Mammary epithelial cell (primary cell): Measurements from ENCODE around the gene GPR75.

Source experiments
- EZH2 ChIP-seq: IDR thresholded peaks from 2 replicates; pipeline ENCODE4 v1.6.1; 2012; ENCODE audit warnings: low read length, inconsistent platforms, borderline replicate concordance
- TF ChIP-seq, protein P1 (sequence below), 2 donors: IDR thresholded peaks in 1 of 2; conservative IDR thresholded peaks in 1 of 2; 2 replicates each; pipeline ENCODE4 v1.5.1; 2011 to 2012; ENCODE audit warnings: inconsistent platforms in 2 of 2, low read length in 2 of 2, mild to moderate bottlenecking in 2 of 2, control low read depth in 1 of 2, low read depth in 1 of 2; ENCODE audit not compliant: insufficient read depth in 1 of 2; ENCODE audit errors: extremely low read depth in 1 of 2

- no peak for TF ChIP-seq EZH2
- TF ChIP-seq, protein P1, sequence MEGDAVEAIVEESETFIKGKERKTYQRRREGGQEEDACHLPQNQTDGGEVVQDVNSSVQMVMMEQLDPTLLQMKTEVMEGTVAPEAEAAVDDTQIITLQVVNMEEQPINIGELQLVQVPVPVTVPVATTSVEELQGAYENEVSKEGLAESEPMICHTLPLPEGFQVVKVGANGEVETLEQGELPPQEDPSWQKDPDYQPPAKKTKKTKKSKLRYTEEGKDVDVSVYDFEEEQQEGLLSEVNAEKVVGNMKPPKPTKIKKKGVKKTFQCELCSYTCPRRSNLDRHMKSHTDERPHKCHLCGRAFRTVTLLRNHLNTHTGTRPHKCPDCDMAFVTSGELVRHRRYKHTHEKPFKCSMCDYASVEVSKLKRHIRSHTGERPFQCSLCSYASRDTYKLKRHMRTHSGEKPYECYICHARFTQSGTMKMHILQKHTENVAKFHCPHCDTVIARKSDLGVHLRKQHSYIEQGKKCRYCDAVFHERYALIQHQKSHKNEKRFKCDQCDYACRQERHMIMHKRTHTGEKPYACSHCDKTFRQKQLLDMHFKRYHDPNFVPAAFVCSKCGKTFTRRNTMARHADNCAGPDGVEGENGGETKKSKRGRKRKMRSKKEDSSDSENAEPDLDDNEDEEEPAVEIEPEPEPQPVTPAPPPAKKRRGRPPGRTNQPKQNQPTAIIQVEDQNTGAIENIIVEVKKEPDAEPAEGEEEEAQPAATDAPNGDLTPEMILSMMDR (conservative IDR thresholded peaks at IDR 0.05 in 1 of 2, IDR thresholded peaks at IDR 0.05 in 1 of 2; ENCODE audit: extremely low read depth in 1 of 2, insufficient read depth in 1 of 2, low read depth in 1 of 2, low read length in 2 of 2): no peak
Measured at GRCh38 chr2:53818854-53819435, 40.8 kb downstream of the GPR75 start.
